Neural progenitor cell (in vitro differentiated cells): ENCODE data around the gene FASN.

Experiments
- EZH2 ChIP-seq: fragments of 200-600 bp; sonication (generic); IDR thresholded peaks from 2 replicates; pipeline ENCODE4 v1.6.1; 2017; ENCODE audit warnings: antibody characterized with exemption, mild to moderate bottlenecking, moderate library complexity
- EZH2phosphoT487 ChIP-seq: fragments of 200-600 bp; sonication (generic); IDR thresholded peaks from 2 replicates; pipeline ENCODE4 v1.6.1; 2017; ENCODE audit warnings: antibody characterized with exemption
- TF ChIP-seq, protein P1 (sequence below): fragments of 200-600 bp; sonication (generic); IDR thresholded peaks from 2 replicates; pipeline ENCODE4 v1.5.1; 2017; ENCODE audit warnings: antibody characterized with exemption, mild to moderate bottlenecking

GRCh38 chr17:82051776-82052637 lies 46.0 kb downstream of the FASN start, which contains the start of the genes GPS1 and RFNG:
- TF ChIP-seq, protein P1, sequence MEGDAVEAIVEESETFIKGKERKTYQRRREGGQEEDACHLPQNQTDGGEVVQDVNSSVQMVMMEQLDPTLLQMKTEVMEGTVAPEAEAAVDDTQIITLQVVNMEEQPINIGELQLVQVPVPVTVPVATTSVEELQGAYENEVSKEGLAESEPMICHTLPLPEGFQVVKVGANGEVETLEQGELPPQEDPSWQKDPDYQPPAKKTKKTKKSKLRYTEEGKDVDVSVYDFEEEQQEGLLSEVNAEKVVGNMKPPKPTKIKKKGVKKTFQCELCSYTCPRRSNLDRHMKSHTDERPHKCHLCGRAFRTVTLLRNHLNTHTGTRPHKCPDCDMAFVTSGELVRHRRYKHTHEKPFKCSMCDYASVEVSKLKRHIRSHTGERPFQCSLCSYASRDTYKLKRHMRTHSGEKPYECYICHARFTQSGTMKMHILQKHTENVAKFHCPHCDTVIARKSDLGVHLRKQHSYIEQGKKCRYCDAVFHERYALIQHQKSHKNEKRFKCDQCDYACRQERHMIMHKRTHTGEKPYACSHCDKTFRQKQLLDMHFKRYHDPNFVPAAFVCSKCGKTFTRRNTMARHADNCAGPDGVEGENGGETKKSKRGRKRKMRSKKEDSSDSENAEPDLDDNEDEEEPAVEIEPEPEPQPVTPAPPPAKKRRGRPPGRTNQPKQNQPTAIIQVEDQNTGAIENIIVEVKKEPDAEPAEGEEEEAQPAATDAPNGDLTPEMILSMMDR = no peak
- TF ChIP-seq EZH2 = no peak
- TF ChIP-seq EZH2phosphoT487 = no peak
